8988T (cell line): ENCODE measurements around the gene SLC27A4.

Experiments
- DNase-seq: peaks from one replicate; pipeline ENCODE4 v3.0.0; 2011

Gene SLC27A4

DNA sequence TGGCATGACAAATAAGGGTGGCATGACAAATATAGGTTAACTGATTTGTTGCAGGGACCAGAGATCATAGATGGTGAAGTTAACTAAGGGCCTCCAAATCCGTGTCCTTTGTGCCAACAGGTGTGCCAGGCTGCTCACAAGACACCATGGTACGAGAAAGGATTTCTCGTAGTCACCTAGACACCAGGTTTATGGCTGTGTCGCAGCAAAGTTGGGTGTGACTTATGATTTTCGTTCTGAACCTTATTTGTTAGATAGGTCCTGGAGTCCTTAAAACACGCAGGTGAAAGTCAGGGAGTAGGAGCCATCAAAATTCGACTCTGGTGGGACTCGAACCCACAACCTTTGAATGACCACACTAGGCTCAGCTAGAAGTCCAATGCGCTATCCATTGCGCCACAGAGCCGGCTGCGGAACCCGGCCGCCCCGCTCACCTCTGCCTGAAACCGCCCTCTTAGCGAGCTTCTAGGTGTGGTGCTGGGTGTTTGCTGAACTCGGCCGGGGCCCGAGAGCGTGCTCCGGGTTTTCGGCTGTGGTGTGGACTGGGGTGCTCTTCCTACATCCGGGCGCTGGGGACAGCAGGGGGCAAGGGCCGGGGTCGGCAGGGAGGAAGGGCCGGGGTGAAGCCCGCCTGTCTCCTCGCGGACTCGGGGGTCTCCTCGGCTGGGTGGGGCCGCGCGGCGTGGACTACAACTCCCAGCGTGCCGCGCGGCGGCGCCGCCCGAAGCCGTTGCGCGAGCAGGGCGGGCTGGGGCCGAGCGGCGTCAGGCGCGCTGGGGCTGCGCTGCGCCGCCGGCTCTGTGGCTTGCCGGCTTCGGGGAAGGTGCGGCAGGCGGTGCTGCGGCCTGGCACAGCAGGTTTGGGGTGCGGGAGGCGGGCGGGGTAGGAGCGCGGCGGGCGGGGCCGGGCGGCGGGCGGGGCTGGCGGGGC lies at the start of gene SLC27A4:
TSS of gene SLC27A4 (plus strand) at position 767 of the 930 bp plus-strand sequence. CDS start 2,606 bp downstream, outside the sequence.
- peak; percentile 80 for DNase-seq

DNA sequence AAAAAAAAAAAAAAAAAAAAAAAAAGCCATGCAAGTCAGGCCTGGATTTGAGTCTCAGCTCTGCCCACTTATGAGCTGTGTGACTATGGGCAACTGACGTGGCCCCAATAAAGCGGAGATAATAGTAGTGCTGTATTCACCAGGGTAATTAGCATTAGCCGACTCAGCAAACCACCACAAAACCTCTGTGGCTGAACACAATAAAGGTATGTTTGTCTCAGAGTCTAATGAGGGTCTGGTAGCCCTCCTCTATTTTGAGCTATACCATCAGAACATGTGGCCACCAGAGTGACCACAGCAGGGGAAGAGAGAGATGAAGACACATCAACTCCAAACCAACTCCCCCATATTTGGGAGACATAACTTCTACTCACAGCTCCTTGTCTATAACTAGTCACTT lies 48.3 kb upstream of the SLC27A4 start:
- no peak for DNase-seq

DNA sequence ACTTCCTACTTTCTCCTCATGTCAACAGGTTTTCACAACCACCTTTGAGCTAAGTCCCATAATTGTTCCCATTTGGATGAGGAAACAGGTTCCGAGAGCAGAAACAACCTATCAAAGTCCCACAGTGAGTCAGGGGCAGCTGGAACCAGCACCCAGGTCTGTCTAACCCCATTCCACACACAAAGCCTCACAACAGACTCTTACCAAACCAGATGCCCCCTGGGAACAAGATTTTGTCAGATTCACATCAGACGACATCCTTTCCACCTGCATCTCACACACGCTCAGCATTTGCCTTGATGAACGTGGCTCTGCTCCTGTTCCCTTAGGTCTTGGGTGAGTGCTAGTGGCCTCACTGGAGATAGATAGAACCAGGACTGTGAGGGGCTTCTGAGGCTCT lies 47.2 kb upstream of the SLC27A4 start:
- no peak for DNase-seq

- no peak for DNase-seq
Observed at GRCh38 chr9:128294142-128294541, 46.2 kb upstream of the SLC27A4 start.

DNA sequence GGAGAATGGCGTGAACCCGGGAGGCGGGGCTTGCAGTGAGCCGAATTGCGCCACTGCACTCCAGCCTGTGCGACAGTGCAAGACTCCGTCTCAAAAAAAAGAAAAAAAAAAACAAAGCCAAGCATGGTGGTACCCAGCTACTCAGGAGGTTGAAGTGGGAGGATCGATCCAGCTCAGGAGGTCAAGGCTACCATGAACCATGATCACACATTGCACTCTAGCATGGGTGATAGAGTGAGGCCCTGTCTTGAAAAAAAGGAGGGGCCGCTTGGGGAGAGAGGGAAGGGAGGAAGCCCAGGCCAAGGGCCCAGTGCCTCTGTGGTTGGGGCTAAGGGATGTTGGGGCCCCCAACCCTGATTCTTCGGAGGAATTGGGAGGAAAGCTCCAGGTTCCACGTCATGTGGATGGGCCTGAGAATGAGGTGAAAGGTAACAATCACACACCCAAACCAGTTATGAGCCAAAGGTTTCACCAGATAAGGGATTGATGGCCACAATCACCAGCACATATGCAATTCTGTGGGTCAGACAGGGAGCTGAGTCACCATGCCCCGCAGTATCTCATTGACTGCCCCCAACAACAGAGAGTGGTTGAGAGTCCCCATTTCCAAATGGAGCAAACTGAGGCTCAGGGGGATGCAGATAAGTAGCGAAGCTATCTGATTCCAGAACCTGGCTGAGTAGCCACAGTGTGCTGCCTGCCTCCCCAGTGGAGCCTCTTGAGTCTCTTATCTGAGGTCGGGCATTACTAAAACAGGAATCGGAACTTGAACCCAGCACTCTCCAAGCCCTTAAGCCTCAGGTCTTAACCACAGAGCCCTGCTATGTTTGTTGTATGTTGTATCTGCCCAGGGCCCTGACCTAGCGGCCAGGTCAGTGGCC lies 43.7 kb upstream of the SLC27A4 start:
- DNase-seq, result no peak

DNA sequence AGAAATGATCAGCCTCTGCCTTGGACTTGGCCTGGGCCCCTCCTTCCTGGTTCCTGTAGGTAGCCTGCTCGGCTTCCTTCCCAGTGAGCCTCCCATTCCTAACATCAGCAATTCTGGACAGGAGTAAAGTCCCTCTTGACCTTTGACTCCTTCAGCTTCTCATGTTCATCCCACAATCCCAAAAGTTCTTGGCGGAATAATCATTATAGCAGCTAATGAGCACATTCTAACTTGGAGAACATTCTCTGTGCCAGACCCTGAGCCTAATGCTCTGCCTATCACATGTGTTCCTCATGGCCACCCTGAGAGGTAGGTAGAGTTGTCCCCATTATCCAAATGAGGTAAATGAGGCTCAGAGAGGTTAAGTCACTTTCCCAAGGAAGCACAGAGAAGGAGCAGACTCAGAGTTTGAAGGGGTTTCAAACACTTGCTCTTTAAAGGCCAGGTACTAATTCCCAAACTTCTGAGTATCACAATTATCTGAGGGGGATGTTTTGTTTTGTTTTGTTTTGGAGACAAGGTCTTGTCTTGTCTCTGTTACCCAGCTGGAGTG lies 43.0 kb upstream of the SLC27A4 start:
- no peak for DNase-seq

DNA sequence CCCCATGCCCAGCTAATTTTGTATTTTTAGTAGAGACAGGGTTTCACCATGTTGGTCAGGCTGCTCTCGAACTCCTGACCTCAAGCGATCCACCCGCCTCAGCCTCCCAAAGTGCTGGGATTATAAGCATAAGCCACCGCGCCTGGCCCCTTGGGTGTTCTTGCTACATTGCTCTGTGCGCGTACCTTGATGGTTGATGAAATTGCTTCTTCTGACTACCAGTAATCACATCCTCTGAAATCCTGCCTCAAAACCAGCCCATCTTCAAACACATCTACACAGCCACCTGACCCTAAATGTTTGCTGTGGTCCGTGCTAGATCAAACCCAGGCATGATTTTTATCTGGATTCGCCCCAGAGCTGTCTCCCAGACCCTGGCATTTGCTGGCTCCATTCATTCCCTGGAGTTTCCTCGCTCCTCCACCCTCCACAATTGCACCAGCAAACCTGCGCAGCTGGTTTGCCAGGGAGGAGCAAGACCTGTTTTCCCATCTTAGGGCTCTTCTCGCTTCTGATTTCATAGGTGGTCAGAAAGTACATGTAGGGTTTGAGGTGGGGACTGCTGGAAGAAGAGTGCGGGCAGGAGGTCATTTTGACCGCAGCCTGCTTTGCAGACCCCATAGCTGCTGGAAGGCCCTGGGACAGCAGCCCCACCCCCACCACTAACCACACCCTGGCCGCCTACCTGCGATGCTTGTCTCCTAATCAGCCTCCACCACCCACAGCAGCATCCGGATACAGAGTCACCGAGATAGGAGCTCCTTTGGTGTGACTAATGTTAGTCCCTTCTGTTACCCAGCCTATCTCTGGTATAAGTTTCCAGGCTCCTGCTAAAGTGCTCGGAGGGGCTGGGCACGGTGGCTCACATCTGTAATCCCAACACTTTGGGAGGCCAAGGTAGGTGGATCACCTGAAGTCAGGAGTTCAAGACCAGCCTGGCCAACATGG lies 41.5 kb upstream of the SLC27A4 start:
- no peak for DNase-seq

DNA sequence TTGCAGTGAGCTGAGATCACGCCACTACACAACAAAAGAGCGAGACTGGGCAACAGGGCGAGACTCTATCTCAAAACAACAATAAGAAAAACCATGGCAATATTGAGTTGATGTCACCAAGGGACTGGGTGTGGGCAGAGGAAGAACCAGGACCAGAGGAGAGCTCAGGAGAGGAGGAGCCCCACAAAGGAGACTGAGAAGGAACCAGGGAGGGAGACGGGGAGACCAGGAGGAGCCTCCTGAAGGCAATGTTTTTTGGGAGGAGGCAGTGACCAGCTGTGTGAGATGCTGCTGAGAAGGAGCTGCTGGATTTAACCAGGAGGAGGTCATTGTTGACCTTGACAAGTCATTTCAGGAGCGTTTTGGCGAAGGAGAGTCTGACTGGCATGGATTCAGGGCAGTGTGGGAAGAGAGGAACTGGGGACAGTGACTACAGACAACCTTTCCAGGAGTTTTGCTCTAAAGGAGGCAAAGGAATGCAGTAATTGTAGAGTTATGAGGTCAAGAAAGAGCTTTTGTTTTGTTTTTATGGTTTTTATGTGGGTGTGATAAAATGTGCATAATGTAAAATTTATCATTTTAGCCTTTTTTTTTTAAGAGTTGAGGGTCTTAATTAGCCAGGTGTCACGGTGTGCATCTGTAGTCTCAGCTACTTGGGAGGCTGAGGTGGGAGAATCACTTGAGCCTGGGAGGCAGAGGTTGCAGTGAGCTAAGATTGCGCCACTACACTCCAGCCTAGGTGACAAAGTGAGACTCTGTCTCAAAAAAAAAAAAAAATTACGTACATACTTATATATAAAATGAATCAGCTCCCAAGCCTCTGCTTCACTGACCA lies 36.0 kb upstream of the SLC27A4 start:
- DNase-seq, result no peak

GRCh38 chr9:128304971-128305288 lies 35.4 kb upstream of the SLC27A4 start:
- no peak for DNase-seq

GRCh38 chr9:128309551-128309950 lies 30.8 kb upstream of the SLC27A4 start:
- no peak for DNase-seq

DNA sequence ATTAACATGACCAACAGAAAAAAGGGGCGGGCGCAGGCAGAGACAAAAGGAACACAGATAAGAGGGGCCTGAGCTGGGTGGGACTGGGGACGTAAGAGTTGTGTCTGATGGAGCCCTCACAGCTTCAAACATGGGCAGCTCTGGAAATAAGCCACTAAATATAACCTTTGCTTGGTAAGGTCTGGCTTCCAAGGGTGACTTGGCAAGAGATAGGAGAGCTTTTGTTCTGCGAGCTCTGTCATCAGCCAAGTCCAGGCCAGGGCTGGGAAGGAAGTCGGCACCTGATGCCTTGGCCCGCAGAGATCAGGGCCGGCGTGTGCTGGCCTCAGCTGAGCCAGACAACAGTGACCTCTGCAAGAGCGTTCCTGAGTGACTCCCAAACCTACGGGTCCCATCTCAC lies 29.9 kb upstream of the SLC27A4 start:
- no peak for DNase-seq

DNA sequence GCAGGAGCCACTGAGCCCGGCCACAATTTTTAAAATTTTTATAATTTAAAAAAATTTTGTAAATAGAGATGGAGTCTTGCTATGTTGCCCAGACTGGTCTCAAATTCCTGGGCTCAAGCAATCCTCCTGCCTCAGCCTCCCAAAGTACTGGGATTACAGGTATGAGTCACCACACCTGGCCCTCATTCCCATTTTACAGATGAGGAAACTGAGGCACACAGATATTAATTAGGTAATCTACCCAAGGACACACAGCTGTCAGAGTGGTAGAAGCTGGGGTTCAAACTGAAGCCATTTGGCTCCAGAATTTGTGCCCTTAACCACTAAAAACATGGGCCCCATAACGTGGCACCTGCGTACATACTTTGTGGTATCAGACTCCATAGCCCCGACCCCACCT lies 25.6 kb upstream of the SLC27A4 start:
- no peak for DNase-seq

DNA sequence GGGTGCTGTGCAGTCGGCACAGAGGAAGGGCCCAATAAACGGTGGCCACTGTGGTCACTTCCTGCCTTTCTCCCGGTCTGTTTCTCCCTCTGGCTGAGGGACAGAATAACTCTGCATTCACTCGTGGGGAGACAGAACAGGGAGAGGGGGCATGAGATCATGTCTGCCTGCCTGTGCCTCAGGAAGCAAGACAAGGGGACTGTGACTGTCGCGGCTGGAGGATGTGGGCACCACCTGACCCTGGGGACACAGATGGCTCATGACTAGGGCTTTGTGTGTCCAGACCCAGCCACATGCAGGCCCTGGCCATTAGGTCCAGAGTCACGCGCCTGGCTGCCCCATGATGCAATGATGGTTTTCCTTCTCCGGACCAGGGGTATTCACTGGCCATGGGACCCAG lies 23.9 kb upstream of the SLC27A4 start:
- DNase-seq, result no peak

DNA sequence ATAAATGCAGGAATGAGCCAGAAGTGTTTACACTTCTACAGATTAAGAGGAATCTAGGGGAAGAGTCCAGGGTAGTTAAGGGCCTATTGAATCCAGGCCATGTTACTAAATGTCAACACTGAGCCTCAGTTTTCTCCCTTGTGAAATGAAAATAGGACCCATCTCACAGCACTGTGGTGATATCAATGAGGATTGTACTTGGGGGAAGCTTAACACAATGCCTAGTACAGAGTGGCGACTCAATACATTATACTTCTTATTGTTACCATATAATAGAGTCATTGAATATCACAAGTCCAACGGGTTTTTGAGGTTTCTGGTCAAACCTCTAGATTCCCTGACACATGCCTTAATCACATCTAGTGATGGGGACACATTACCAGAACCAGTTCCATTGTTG lies 22.7 kb upstream of the SLC27A4 start:
- DNase-seq, result no peak

DNA sequence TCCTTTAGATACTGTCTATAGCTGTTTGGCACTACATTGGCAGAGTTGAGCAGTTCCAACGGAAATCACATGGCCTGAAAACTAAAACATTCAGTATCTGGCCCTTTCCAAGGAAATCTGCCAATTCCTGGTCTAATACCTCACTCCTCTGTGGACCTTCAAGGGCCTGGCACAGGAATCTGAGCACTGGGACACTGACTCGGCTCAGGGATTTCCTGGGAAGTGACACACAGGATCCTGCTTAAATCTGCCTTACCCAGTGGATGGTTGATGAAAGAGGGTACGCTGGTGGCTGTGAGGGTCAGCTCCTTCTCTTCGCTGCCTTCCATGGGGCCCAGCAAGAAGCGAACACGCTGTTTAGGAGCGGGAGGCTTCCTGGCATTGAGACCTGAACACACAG lies 19.0 kb upstream of the SLC27A4 start:
- no peak for DNase-seq

- DNase-seq, result peak; percentile 53
Observed at GRCh38 chr9:128321879-128322403, 18.4 kb upstream of the SLC27A4 start.

DNA sequence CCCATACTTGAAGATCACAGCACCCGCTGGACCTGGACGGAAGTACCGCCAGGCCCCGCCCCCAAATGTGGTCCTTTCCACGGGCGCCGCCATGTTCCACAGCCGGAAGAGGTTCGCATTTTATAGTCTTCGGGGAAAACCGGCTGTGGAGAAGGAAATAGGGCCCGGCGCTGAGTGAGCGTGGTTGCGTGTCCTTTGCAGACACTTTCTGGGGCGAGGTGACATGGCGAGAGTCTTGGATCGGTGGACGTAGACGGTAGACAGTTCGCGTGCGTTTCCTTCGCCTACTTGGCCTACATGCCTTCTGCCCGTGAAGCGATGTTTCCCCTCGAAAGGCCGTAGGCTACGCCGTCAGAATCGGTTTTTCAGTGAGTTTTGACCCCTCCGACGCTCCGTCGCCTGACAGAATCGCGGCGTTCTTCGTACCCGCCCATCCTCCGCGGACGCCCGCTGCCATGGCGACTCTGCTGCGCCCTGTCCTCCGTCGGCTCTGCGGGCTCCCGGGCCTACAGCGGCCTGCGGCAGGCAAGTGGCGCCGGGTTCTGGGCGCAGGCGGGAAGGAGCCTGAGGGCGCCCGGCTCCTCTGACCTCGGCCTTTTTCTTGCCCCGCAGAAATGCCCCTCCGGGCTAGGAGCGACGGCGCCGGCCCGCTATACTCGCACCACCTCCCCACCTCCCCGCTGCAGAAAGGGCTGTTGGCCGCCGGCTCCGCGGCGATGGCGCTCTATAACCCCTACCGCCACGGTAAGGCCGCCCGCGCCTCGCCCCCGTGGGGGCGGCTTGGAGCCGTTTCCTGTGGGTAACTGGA lies 17.7 kb upstream of the SLC27A4 start, which contains the start of the genes COQ4 and TRUB2:
TSS of gene COQ4 (plus strand) at position 436 of the 808 bp plus-strand sequence. CDS start at position 456, 20 bp downstream.
TSS of gene TRUB2 (minus strand) at position 44 of the 808 bp plus-strand sequence. CDS start at position 5, 39 bp downstream.
- DNase-seq, result peak; percentile 86

DNA sequence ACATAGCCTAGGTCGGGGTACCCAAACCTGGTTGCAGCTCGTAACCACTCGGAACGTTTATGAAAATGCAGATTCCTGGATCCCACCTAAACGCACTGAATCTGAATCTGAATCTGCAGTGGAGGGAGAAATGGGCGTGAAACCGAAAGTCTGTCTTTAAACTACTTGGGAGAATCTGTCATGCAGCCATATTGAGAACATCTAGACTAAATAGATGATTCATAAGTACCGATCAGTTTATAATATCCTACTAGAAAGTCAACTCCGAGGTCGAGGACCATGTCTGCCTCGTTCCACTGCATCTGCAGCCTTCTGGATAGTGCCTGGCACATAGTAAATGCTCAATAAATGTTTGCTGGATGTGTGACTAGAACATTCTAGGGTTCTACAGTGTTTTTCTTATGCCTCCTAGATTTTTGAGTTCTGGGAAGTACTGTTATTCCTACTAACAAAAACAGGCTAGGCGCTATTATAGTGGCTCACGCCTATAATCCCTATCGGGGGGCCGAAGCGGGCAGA lies 17.1 kb upstream of the SLC27A4 start:
- DNase-seq, result no peak

DNA sequence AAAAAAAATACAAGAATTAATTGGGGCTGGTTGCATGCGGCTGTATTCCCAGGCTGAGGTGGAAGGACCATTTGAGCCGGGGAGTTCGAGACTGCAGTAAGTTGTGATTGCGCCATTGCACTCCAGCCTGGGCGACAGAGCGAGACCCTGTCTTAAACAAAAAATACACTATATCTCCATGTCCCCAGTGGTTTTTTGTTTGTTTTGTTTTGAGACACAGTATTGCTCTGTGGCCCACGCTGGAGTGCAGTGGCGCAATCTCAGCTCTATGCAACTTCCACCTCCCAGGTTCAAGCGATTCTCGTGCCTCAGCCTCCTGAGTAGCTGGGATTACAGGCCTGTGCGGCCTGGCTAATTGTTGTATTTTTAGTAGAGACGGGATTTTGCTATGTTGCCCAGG lies 16.5 kb upstream of the SLC27A4 start:
- no peak for DNase-seq

DNA sequence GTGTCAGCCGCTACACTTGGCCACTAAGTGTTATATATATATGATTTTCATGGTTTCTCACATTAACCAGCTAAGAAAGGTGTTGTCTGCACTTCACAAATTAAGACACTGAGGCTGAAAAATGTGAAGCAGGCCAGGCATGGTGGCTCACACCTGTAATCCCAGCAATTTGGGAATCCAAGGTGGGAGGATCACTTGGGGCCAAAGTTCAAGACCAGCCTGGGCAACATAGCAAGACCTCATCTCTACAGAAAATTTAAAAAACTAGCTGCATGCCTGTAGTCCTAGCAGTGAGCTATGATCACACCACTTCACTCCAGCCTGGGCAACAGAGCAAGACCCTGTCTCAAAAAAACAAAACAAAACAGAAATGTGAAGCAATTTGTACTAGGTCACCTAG lies 15.9 kb upstream of the SLC27A4 start:
- no peak for DNase-seq
